Measurements from ENCODE around the gene KIAA1217. TPM values are rescaled to one million over a fixed set of nuclear protein-coding genes. Genes with fewer than 3 reads are reported as not detected.

The KIAA1217 gene
- polyA plus RNA-seq, 1 experiment: 2.2 TPM

DNA sequence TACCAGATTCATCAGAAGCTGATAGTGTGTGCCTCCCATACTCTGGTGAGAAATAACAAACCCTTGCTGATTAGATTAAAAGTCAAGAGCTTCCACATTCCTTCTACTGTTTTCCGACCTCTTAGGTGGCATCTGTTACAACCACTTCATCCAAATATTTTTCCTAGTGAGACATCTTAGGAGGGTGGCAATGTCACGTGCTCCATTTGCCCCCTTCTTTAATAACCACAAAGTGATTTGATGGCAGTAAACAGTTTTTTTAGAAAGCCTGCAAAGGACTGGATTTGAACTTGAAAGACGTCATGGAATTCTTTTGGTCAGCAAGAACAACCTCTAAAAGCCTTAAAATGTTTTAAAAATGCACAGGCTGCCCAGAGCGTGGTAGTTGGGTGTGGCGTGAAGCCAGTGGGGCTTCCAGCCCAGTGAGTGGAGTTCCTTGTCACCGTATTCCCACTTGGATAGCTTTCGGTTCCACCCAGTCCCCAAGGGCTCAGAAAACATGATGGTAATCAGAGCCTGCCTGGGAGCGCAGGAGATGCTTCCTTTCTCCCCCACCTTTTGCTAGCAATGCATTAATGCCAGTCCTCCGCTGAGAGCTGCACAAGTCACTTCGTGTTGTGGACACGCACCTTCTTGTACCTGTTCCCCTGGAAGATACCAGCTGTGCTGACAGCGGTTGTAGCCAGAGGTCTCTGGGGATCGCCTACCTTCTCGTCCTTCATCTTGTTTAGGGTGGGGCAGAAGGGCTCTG is 256.4 kb downstream of the KIAA1217 start:
- POLR2A ChIA-PET: no interaction called here
- H3K4me3 ChIP-seq (ENCODE audit: low read depth, low read length): no peak overlapping the region
- CTCF ChIA-PET: interaction anchor here (0.6 to 1.4 kb wide), 3 partner anchors 22 to 160 kb away, joined by 3 to 6 read pairs (median 3); no protein-coding TSS in a partner anchor
- peak; percentile 96 for DNase-seq (ENCODE audit: low read depth)
- TF ChIP-seq, protein P1, sequence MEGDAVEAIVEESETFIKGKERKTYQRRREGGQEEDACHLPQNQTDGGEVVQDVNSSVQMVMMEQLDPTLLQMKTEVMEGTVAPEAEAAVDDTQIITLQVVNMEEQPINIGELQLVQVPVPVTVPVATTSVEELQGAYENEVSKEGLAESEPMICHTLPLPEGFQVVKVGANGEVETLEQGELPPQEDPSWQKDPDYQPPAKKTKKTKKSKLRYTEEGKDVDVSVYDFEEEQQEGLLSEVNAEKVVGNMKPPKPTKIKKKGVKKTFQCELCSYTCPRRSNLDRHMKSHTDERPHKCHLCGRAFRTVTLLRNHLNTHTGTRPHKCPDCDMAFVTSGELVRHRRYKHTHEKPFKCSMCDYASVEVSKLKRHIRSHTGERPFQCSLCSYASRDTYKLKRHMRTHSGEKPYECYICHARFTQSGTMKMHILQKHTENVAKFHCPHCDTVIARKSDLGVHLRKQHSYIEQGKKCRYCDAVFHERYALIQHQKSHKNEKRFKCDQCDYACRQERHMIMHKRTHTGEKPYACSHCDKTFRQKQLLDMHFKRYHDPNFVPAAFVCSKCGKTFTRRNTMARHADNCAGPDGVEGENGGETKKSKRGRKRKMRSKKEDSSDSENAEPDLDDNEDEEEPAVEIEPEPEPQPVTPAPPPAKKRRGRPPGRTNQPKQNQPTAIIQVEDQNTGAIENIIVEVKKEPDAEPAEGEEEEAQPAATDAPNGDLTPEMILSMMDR (IDR thresholded peaks at IDR 0.05; ENCODE audit: insufficient read depth, low read depth, low read length): no peak
- H3K27me3 ChIP-seq (ENCODE audit: control insufficient read depth, insufficient read depth, low read length): no peaks in the 10 kb centered on the region
- H3K36me3 ChIP-seq (ENCODE audit: control insufficient read depth, insufficient read depth, low read length): no peaks in the 10 kb centered on the region

DNA sequence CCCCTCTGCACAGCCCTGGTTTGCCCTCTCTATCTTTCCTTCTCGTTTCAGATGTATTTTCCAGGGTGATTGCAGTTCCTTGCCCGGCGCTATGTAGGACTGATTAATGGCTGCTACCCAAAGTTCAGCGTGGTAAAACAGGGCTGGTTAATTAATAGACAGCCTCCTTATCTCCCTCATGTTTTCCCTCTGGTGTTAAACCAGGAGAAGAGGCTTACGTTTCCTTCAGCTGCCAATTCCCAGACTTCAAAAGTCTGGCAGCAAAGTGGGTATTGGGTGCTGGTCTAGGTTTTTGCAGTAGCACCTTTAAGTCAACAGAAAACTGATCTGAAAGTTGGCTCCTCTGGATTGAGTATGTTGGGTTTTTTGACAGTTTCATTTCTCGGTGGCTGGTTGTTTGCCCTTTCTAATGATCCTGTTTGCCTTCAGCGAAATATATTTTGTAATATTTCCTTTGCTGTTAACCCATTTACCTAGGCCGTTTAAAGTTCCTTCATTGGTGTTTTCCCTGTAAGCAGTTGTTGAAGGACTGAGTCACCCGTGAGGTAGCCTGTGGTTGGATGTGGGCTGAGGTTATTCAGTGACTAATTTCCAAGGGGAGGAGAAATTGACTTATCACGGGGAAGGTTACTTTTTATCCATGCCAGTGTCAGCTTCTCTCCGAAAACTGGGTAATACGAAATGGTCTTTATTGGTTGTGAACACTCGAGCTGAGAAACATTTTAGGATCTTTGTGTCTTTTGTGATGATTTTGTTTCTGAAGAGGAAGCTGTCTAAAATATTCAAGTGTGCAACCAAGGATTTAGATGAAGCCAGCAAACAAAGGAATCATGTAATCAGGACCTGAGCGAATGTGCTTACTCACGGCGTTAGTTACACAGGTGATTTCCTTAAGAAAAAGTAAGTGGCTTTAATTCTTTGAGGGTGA is 257.2 kb downstream of the KIAA1217 start:
- DNase-seq (ENCODE audit: low read depth): peak; percentile 71
- TF ChIP-seq, protein P1 (IDR thresholded peaks at IDR 0.05; ENCODE audit: insufficient read depth, low read depth, low read length): no peak
- POLR2A ChIA-PET: no interaction called here
- 0 out of 2 replicates have a peak overlapping the region, but pooled peaks have one; percentile 0 for H3K4me3 ChIP-seq (ENCODE audit: low read depth, low read length)
- no peaks in the 10 kb centered on the region for H3K27me3 ChIP-seq (ENCODE audit: control insufficient read depth, insufficient read depth, low read length)
- no peaks in the 10 kb centered on the region for H3K36me3 ChIP-seq (ENCODE audit: control insufficient read depth, insufficient read depth, low read length)
- CTCF ChIA-PET: interaction anchor here (0.8 to 1.4 kb wide), 2 partner anchors 38 to 42 kb away, joined by 3 to 6 read pairs; no protein-coding TSS in a partner anchor

DNA sequence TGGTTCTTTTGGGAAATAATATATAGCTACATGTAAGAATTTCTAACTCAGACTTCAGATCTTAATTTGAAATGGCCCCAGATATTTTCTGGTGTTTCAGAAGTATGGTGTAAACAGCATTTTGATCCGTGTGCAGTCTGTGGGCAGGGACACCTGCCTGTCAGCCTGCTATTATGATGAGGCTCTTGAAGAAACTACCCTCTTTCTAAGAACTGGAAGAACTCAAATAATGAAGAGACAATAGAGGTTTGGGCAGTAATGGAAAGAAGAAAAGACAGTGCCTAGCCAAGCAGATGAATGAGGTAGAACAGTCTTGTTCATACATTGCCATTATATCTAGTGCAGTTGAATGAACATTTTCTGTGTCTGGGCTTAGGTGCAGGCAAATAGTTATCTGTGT is 258.2 kb downstream of the KIAA1217 start:
- CTCF ChIA-PET: interaction anchor here (0.8 to 1.4 kb wide), 2 partner anchors 17 to 43 kb away, joined by 3 to 4 read pairs; no protein-coding TSS in a partner anchor
- TF ChIP-seq, protein P1 (IDR thresholded peaks at IDR 0.05; ENCODE audit: insufficient read depth, low read depth, low read length): no peak
- POLR2A ChIA-PET: no interaction called here
- no peaks in the 10 kb centered on the region for H3K36me3 ChIP-seq (ENCODE audit: control insufficient read depth, insufficient read depth, low read length)
- DNase-seq (ENCODE audit: low read depth): no peak
- H3K4me3 ChIP-seq (ENCODE audit: low read depth, low read length): no peak overlapping the region
- H3K27me3 ChIP-seq (ENCODE audit: control insufficient read depth, insufficient read depth, low read length): no peaks in the 10 kb centered on the region

DNA sequence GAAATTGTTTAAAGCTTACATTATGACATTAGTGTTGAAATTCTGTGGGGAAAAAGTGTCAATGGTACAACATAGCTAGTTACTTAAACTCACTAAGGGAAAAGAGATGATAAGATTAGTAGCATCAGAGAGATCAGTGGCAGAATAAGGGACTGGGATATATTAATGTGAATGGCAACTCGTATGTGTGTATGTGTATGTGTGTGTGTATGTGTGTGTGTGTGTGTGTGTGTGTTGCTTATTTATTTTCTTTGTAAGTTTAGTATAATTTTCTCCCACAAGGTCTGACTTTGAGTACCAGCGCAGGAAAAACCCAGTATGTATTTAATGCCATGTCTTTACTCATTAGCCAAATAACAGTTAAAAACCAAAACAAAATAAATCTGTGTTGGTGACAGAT is 258.7 kb downstream of the KIAA1217 start:
- no peaks in the 10 kb centered on the region for H3K27me3 ChIP-seq (ENCODE audit: control insufficient read depth, insufficient read depth, low read length)
- TF ChIP-seq, protein P1 (IDR thresholded peaks at IDR 0.05; ENCODE audit: insufficient read depth, low read depth, low read length): no peak
- CTCF ChIA-PET: interaction anchor here (1.4 kb wide), 1 partner anchor 17 kb away, joined by 4 read pairs; no protein-coding TSS in a partner anchor
- POLR2A ChIA-PET: no interaction called here
- H3K36me3 ChIP-seq (ENCODE audit: control insufficient read depth, insufficient read depth, low read length): no peaks in the 10 kb centered on the region
- no peak overlapping the region for H3K4me3 ChIP-seq (ENCODE audit: low read depth, low read length)
- DNase-seq (ENCODE audit: low read depth): no peak

DNA sequence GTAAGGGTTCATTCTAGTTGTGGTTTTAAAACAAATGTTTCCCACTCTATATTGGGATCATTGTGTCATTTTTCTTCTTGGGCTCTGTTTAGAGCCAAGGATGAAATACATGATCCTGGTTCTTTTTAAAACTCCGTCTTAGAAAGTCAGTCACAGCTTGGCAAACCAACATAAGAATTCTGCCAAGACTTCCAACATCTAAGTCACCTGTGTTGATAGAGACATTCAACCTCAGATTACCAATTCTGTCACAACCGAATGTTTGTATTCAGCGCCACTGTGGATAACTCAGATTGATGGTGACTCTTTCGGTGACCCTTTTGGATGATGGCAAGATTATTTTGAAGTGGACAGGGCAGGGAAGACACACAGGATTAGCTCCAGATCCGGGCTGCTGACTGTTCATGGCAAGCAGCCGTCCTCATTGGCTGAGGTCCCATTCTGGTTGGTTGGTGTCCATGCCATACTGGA is 259.4 kb downstream of the KIAA1217 start:
- ChIA-PET CTCF (interaction anchor here (1.4 kb wide), 1 partner anchor 16 kb away, joined by 4 read pairs; no protein-coding TSS in a partner anchor), POLR2A (no interaction called here)
- H3K4me3 ChIP-seq (ENCODE audit: low read depth, low read length): no peak overlapping the region
- no peaks in the 10 kb centered on the region for H3K27me3 ChIP-seq (ENCODE audit: control insufficient read depth, insufficient read depth, low read length)
- DNase-seq (ENCODE audit: low read depth): no peak
- H3K36me3 ChIP-seq (ENCODE audit: control insufficient read depth, insufficient read depth, low read length): no peaks in the 10 kb centered on the region
- TF ChIP-seq, protein P1 (IDR thresholded peaks at IDR 0.05; ENCODE audit: insufficient read depth, low read depth, low read length): no peak

Measured in BJ (cell line).